K562 (cell line): ENCODE measurements around the gene BANK1. TPM values are rescaled to one million over a fixed set of nuclear protein-coding genes. Genes with fewer than 3 reads are reported as not detected.

Source experiments
- ATAC-seq: fragments of 200-7000 bp; cut with Tn5 transposase; 3 replicates; pipeline ENCODE4 v1.9.1; 2020; ENCODE audit warnings: moderate library complexity
- BruUV-seq: library from RNA; stranded (reverse); fragments of 400-500 nt; replicated peaks from 2 replicates; lab custom pipeline; 2021; lab: Mats Ljungman, UMichigan
- CTCF ChIA-PET: fragments of 300-600 bp; formaldehyde crosslinking; extraction: SDS; loops from one replicate; lab custom pipeline; 2021; ENCODE audit warnings: low intra/inter-chr PET ratio; lab: Yijun Ruan, JAX
- POLR2A ChIA-PET: fragments of 300-600, 350-650 bp; sonication (Branson Sonifier 250); formaldehyde crosslinking; extraction: SDS; loops from one replicate; lab custom pipeline; 2021; ENCODE audit warnings: antibody characterized with exemption, inconsistent platforms; lab: Yijun Ruan, JAX
- DNase-seq, 4 experiments: peaks; one replicate each; pipeline versions ENCODE4 v3.0.0 to v3.0.0-alpha.2; 2011 to 2018; ENCODE audit warnings: low spot score in 3 of 4, mixed read lengths in 3 of 4; ENCODE audit errors: extremely low read depth in 1 of 4
- FAIRE-seq: peaks from 2 replicates; lab custom pipeline; 2011; peaks lifted over from hg19 to GRCh38; lab: Jason Lieb, UNC
- H2AFZ ChIP-seq: 2 replicates; pipeline ENCODE4 v1.6.0; 2011; ENCODE audit warnings: low read depth, low read length, control low read depth, inconsistent platforms
- H3K27ac ChIP-seq: fragments of 200-600 bp; 3 replicates; pipeline ENCODE4 v1.8.0; 2011; ENCODE audit warnings: low read depth, mild to moderate bottlenecking, control low read depth, inconsistent platforms, low read length, moderate library complexity, mixed read lengths; ENCODE audit errors: extremely low read depth
- H3K27me3 ChIP-seq, 2 experiments: fragments of 300-600 bp in 1 of 2; 2 replicates in 1 of 2; 3 replicates in 1 of 2; pipeline versions ENCODE4 v1.6.0 to v1.8.0; 2011; ENCODE audit warnings: inconsistent platforms in 2 of 2, low read length in 2 of 2, mild to moderate bottlenecking in 1 of 2, mixed read lengths in 1 of 2, moderate library complexity in 1 of 2; ENCODE audit not compliant: control insufficient read depth in 2 of 2, insufficient read depth in 2 of 2
- H3K36me3 ChIP-seq: fragments of 300-600 bp; 3 replicates; pipeline ENCODE4 v1.8.0; 2011; ENCODE audit warnings: mild to moderate bottlenecking, low read length, inconsistent platforms; ENCODE audit not compliant: control insufficient read depth, insufficient read depth
- H3K4me1 ChIP-seq, 2 experiments: fragments of 200-600 bp in 1 of 2; replicated peaks in 1 of 2; 2 replicates in 1 of 2; 3 replicates in 1 of 2; pipeline versions ENCODE4 v1.5.1 to v1.8.0; 2011; ENCODE audit warnings: inconsistent platforms in 2 of 2, low read length in 2 of 2, mild to moderate bottlenecking in 1 of 2, mixed read lengths in 1 of 2, moderate library complexity in 1 of 2; ENCODE audit not compliant: control insufficient read depth in 2 of 2, insufficient read depth in 2 of 2
- H3K4me2 ChIP-seq: 2 replicates; pipeline ENCODE4 v1.6.1; 2011; ENCODE audit warnings: low read length, control low read depth, inconsistent platforms, mixed read lengths; ENCODE audit not compliant: insufficient read depth
- H3K4me3 ChIP-seq: fragments of 200-600 bp; sonication (generic), shearing (Covaris generic); 2 replicates; pipeline ENCODE4 v1.5.1; 2016; ENCODE audit warnings: control low read depth, inconsistent platforms
- H3K79me2 ChIP-seq: fragments of 200-600 bp; 3 replicates; pipeline ENCODE4 v1.8.0; 2011; ENCODE audit warnings: low read length, inconsistent platforms; ENCODE audit not compliant: control insufficient read depth, insufficient read depth
- H3K9ac ChIP-seq, 2 experiments: 2 replicates each; pipeline versions ENCODE4 v1.6.0 to v1.6.1; 2011; ENCODE audit warnings: low read depth in 2 of 2, low read length in 2 of 2, control low read depth in 1 of 2, inconsistent platforms in 1 of 2, mild to moderate bottlenecking in 1 of 2, mixed read lengths in 1 of 2; ENCODE audit not compliant: insufficient read depth in 1 of 2
- H3K9me1 ChIP-seq: one replicate; pipeline ENCODE4 v1.6.0; 2011; ENCODE audit warnings: inconsistent platforms, mild to moderate bottlenecking, low read length, moderate library complexity; ENCODE audit not compliant: control insufficient read depth, insufficient read depth
- H3K9me3 ChIP-seq: replicated peaks from 2 replicates; pipeline ENCODE4 v1.5.1; 2011; ENCODE audit warnings: low read depth, low read length, inconsistent platforms; ENCODE audit not compliant: control insufficient read depth, insufficient read depth
- H4K20me1 ChIP-seq: replicated peaks from 2 replicates; pipeline ENCODE4 v1.6.1; 2011; ENCODE audit warnings: low read length, inconsistent platforms, mixed read lengths; ENCODE audit not compliant: control insufficient read depth, insufficient read depth
- E2F4 ChIP-seq: sonication (generic); formaldehyde crosslinking; IDR thresholded peaks from 2 replicates; pipeline ENCODE4 v1.8.0; 2022; ENCODE audit warnings: mild to moderate bottlenecking, low read depth, missing genetic modification reagents
- MXI1 ChIP-seq: IDR thresholded peaks from 2 replicates; pipeline ENCODE4 v1.6.1; 2011; ENCODE audit warnings: low read depth, mild to moderate bottlenecking, improper control_type of control experiment, low read length
- RBM15 ChIP-seq: fragments of 200-400 bp; formaldehyde crosslinking; IDR thresholded peaks from 2 replicates; pipeline ENCODE4 v1.6.1; 2018; ENCODE audit warnings: mild to moderate bottlenecking, low read length, moderate library complexity; ENCODE audit not compliant: insufficient read depth
- SAFB2 ChIP-seq: fragments of 200-400 bp; formaldehyde crosslinking; IDR thresholded peaks from 2 replicates; pipeline ENCODE4 v1.6.1; 2018; ENCODE audit warnings: borderline replicate concordance, low read length, low read depth, moderate library complexity; ENCODE audit not compliant: severe bottlenecking
- ZNF174 ChIP-seq: fragments of 250-450 bp; sonication (Bioruptor Pico); IDR thresholded peaks from 2 replicates; pipeline ENCODE4 v1.4.0; 2020; ENCODE audit warnings: mild to moderate bottlenecking
- ZNF561 ChIP-seq: fragments of 450-650 bp; formaldehyde crosslinking; conservative IDR thresholded peaks from 2 replicates; pipeline ENCODE4 v1.4.0; 2020; ENCODE audit warnings: mild to moderate bottlenecking, moderate library complexity
- ZNF830 ChIP-seq: fragments of 250-450 bp; sonication (Bioruptor Pico); IDR thresholded peaks from 2 replicates; pipeline ENCODE4 v1.5.0; 2021; ENCODE audit warnings: mild to moderate bottlenecking
- in situ Hi-C: fragments of 300-500 bp; cut with MboI; formaldehyde crosslinking; loops from 4 replicates; pipeline ENCODE4 v1.15.0; 2018; ENCODE audit warnings: inconsistent platforms, mixed read lengths
- intact Hi-C: fragments of 100-400 bp; cut with micrococcal nuclease; formaldehyde crosslinking; loops from 2 replicates; pipeline ENCODE4 v1.14.2; 2022
- polyA plus RNA-seq, 8 experiments: library from polyadenylated mRNA; depleted of rRNA in 4 of 8; stranded (reverse) in 5 of 8; unstranded in 3 of 8; fragments of >200 nt; fragmentation: Nextera tagmentation in 2 of 8; fragmentation: Illumina TruSeq in 1 of 8; extraction: Ambion mirVana in 2 of 8; extraction: Trizol in 1 of 8; gene quantifications; 2 replicates each; pipeline versions ENCODE4 v1.2.1 to v1.2.3, GENCODE V29; 2011 to 2014; ENCODE audit warnings: inconsistent platforms in 1 of 8, missing spikeins in 1 of 8
- total RNA-seq, 7 experiments: library from RNA; depleted of rRNA in 6 of 7; stranded (reverse); fragments of >200 nt in 6 of 7; fragmentation: Illumina TruSeq in 2 of 7; extraction: Trizol in 2 of 7; gene quantifications; 2 replicates each; pipeline versions ENCODE4 v1.2.1 to v1.2.3, GENCODE V29; 2011 to 2021; ENCODE audit warnings: low replicate concordance in 1 of 7

BANK1 gene
- total and polyA plus RNA-seq, 9 of the 15 experiments (the other 6 are each of a cell fraction or from before 2014, with no cell fraction given): not detected

- TF ChIP-seq MXI1: no peak
Observed at GRCh38 chr4:102047616-102048015, 257.1 kb downstream of the BANK1 start (continued).

GRCh38 chr4:102055805-102056204 lies 265.3 kb downstream of the BANK1 start:
- H3K27me3 ChIP-seq: no peaks in the 10 kb centered on the region
- no peak overlapping the region for H3K27ac ChIP-seq
- no peak overlapping the region for H3K9ac ChIP-seq
- TF ChIP-seq RBM15: no peak
- no peak for TF ChIP-seq SAFB2
- TF ChIP-seq E2F4 (CRISPR knock-in tag): no peak
- TF ChIP-seq ZNF174 (CRISPR knock-in tag): no peak
- no peak for TF ChIP-seq ZNF561 (CRISPR knock-in tag)
- TF ChIP-seq ZNF830: no peak
- H3K79me2 ChIP-seq: no peaks in the 10 kb centered on the region
- FAIRE-seq: no peak
- H3K9me3 ChIP-seq: no peaks in the 10 kb centered on the region
- ATAC-seq: no peak
- ChIA-PET POLR2A (no interaction called here), CTCF (no interaction called here)
- H3K9me1 ChIP-seq: no peaks in the 10 kb centered on the region
- no peaks in the 10 kb centered on the region for H3K4me1 ChIP-seq
- intact Hi-C loops (no loop called here), in situ Hi-C loops (no loop called here)
- no peak for DNase-seq
- H3K36me3 ChIP-seq: no peaks in the 10 kb centered on the region
- no peak overlapping the region for H3K4me3 ChIP-seq
- H3K4me2 ChIP-seq: no peak overlapping the region
- BruUV-seq: no TSS peak
- H2AFZ ChIP-seq: no peak overlapping the region
- H4K20me1 ChIP-seq: no peaks in the 10 kb centered on the region
